PC-3 (cell line): Measurements from ENCODE around the gene ADAM11.

Experiments used
- CTCF ChIP-seq: fragments of 300-600 bp; sonication (generic); conservative IDR thresholded peaks from 2 replicates; pipeline ENCODE4 v1.5.1; 2017; ENCODE audit warnings: antibody characterized with exemption, low read depth, mild to moderate bottlenecking, low read length
- EZH2 ChIP-seq: fragments of 300-600 bp; sonication (generic); IDR thresholded peaks from one replicate; pipeline ENCODE4 v1.6.1; 2017; ENCODE audit warnings: antibody characterized with exemption, mild to moderate bottlenecking, low read length; ENCODE audit not compliant: unreplicated experiment

GRCh38 chr17:44774271-44775135 is 15.7 kb downstream of the ADAM11 start:
- TF ChIP-seq EZH2: no peak
- peak; percentile 99 for TF ChIP-seq CTCF
